ENCODE results near the gene LDB3.

- no peak for TF ChIP-seq CTCF (conservative IDR thresholded peaks at IDR 0.05 in 1 of 2, IDR thresholded peaks at IDR 0.05 in 1 of 2; ENCODE audit: extremely low read depth in 1 of 2, insufficient read depth in 1 of 2, low read depth in 1 of 2, low read length in 2 of 2)
- no peak for TF ChIP-seq EZH2 (IDR thresholded peaks at IDR 0.05; ENCODE audit: borderline replicate concordance, low read length)
These were observed 64.5 kb downstream of the LDB3 start for GRCh38 chr10:86732771-86733170.
